ENCODE data around the gene OR52E4.

OR52E4 gene

GRCh38 chr11:5865826-5866225 is 14.6 kb upstream of the OR52E4 start:
- H3K9ac ChIP-seq (ENCODE audit: low read length): no peak overlapping the region
- H4K20me1 ChIP-seq (ENCODE audit: insufficient read depth, low read length): no peaks in the 10 kb centered on the region
- TF ChIP-seq EZH2 (optimal IDR thresholded peaks at IDR 0.05; ENCODE audit: low read depth, low read length) (no peak), EZH2phosphoT487 (IDR thresholded peaks at IDR 0.05; ENCODE audit: low read length) (no peak), CTCF (IDR thresholded peaks at IDR 0.05; ENCODE audit: low read length) (no peak)
- H3K4me2 ChIP-seq (ENCODE audit: low read depth, low read length): no peak overlapping the region
- no peaks in the 10 kb centered on the region for H3K9me3 ChIP-seq (replicated peaks; ENCODE audit: insufficient read depth, low read length)
- no peak overlapping the region for H3K27ac ChIP-seq (ENCODE audit: low read length)
- no peaks in the 10 kb centered on the region for H3K79me2 ChIP-seq (ENCODE audit: low read length)
- no peak for DNase-seq
- H3K4me1 ChIP-seq (ENCODE audit: low read length): no peaks in the 10 kb centered on the region
- no peak overlapping the region for H2AFZ ChIP-seq (ENCODE audit: low read length)
- no peaks in the 10 kb centered on the region for H3K9me2 ChIP-seq (replicated peaks; ENCODE audit: insufficient read depth, low read length)
- H3K27me3 ChIP-seq (replicated peaks; ENCODE audit: insufficient read depth, low read length): no peaks in the 10 kb centered on the region
- H3K4me3 ChIP-seq (ENCODE audit: low read length): no peak overlapping the region
- no peaks in the 10 kb centered on the region for H3F3A ChIP-seq (ENCODE audit: insufficient read depth, low read length)
- no peaks in the 10 kb centered on the region for H3K36me3 ChIP-seq (replicated peaks; ENCODE audit: insufficient read depth, low read length)

GRCh38 chr11:5878564-5878963 is 1.9 kb upstream of the OR52E4 start:
- no peaks in the 10 kb centered on the region for H3K79me2 ChIP-seq (ENCODE audit: low read length)
- H3K9ac ChIP-seq (ENCODE audit: low read length): no peak overlapping the region
- H4K20me1 ChIP-seq (ENCODE audit: insufficient read depth, low read length): no peaks in the 10 kb centered on the region
- no peak overlapping the region for H3K4me2 ChIP-seq (ENCODE audit: low read depth, low read length)
- H3F3A ChIP-seq (ENCODE audit: insufficient read depth, low read length): no peaks in the 10 kb centered on the region
- no peaks in the 10 kb centered on the region for H3K27me3 ChIP-seq (replicated peaks; ENCODE audit: insufficient read depth, low read length)
- no peaks in the 10 kb centered on the region for H3K9me2 ChIP-seq (replicated peaks; ENCODE audit: insufficient read depth, low read length)
- no peak for TF ChIP-seq EZH2phosphoT487 (IDR thresholded peaks at IDR 0.05; ENCODE audit: low read length)
- no peak for TF ChIP-seq CTCF (IDR thresholded peaks at IDR 0.05; ENCODE audit: low read length)
- H3K4me3 ChIP-seq (ENCODE audit: low read length): no peak overlapping the region
- no peaks in the 10 kb centered on the region for H3K36me3 ChIP-seq (replicated peaks; ENCODE audit: insufficient read depth, low read length)
- H3K9me3 ChIP-seq (replicated peaks; ENCODE audit: insufficient read depth, low read length): no peaks in the 10 kb centered on the region
- no peak overlapping the region for H3K27ac ChIP-seq (ENCODE audit: low read length)
- H2AFZ ChIP-seq (ENCODE audit: low read length): no peak overlapping the region
- no peaks in the 10 kb centered on the region for H3K4me1 ChIP-seq (ENCODE audit: low read length)
- no peak for DNase-seq

DNA sequence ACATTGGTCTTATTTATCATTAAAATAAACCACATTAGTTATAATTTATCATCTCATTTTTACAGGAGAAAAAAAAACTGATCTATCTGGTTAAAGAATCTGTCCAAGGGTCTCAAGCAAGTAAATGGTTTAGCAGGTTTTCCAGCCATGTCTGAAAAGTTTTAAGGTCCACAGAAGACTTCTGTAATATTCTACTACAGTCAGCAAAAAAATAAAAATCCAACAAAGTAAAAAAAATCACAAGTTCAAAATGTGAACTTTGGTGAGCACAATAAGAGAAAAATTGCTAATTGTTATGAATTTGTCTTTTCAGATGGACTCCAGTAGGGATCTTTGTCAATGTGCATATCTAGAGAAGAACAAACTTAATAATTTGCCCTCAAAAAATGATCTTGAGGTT is 1.3 kb downstream of the OR52E4 start:
- no peak for TF ChIP-seq EZH2 (optimal IDR thresholded peaks at IDR 0.05; ENCODE audit: low read depth, low read length)
- TF ChIP-seq EZH2phosphoT487 (IDR thresholded peaks at IDR 0.05; ENCODE audit: low read length): no peak
- no peak for TF ChIP-seq CTCF (IDR thresholded peaks at IDR 0.05; ENCODE audit: low read length)
- Histone ChIP-seq H3K27ac (ENCODE audit: low read length) (no peak overlapping the region), H3K79me2 (ENCODE audit: low read length) (no peaks in the 10 kb centered on the region), H3K36me3 (replicated peaks; ENCODE audit: insufficient read depth, low read length) (no peaks in the 10 kb centered on the region), H3K4me1 (ENCODE audit: low read length) (no peaks in the 10 kb centered on the region), H3K9me2 (replicated peaks; ENCODE audit: insufficient read depth, low read length) (no peaks in the 10 kb centered on the region), H3F3A (ENCODE audit: insufficient read depth, low read length) (no peaks in the 10 kb centered on the region), H3K4me2 (ENCODE audit: low read depth, low read length) (no peak overlapping the region), H3K9me3 (replicated peaks; ENCODE audit: insufficient read depth, low read length) (no peaks in the 10 kb centered on the region), H4K20me1 (ENCODE audit: insufficient read depth, low read length) (no peaks in the 10 kb centered on the region), H3K27me3 (replicated peaks; ENCODE audit: insufficient read depth, low read length) (no peaks in the 10 kb centered on the region), H2AFZ (ENCODE audit: low read length) (no peak overlapping the region), H3K9ac (ENCODE audit: low read length) (no peak overlapping the region), H3K4me3 (ENCODE audit: low read length) (no peak overlapping the region)
- no peak for DNase-seq
